SK-N-MC (cell line): ENCODE data around the gene CYSTM1.
A peak's percentile ranks its signal among the peaks of the same experiment; 100 is the strongest.

Experiments used
- EZH2 ChIP-seq: fragments of 200-600 bp; sonication (generic); IDR thresholded peaks from one replicate; pipeline ENCODE4 v1.6.1; 2017; ENCODE audit warnings: antibody characterized with exemption
- POLR2AphosphoS5 ChIP-seq: IDR thresholded peaks from 2 replicates; pipeline ENCODE4 v1.6.1; 2012; ENCODE audit warnings: mild to moderate bottlenecking, low read depth, low read length, borderline replicate concordance

DNA sequence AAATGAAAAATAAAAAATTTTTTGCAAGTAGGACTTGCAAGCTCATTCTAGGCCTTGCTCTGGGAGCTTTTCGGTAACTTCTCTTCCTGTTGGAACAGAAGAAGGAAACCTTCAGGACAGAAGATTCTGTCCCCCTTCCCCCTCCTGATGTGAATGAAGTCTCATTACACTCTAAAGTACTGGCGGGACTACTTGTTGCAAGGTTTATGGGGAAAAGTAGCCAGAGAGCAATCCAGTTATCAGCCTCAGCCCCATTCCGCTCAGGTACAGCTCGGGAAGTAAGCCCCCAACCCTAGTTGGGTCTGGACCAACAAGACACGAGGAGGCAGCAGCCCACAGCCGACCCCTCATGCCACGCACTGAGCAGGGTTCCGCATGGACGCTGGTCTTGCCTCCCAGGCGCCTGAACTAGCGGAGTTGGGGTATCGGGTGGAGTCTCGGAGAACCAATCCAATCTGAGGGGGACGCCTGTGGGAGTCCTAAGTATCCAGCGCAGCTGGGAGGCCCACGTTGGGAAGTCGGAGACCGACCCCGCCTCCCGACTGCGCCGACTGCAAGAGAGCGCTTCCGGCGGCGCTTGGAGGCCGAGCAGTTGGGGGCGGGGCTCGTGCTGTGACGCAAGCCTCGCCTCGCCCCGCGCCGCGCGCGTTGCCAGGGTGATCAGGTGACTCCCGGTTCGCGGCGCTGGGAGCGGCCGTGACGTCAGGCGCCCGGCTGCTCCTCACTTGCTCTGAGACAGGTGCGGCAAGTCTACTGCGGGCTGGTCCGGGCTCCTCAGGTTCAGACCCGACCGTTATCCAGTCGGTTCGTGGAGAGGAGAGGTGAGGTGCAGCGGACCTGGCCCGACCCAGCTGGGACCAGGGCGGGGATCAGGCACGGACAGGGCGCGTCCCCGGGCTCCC, at the start of gene CYSTM1:
- TF ChIP-seq POLR2AphosphoS5 (peak; percentile 86), EZH2 (no peak)
